Liver (tissue), 9 donors: ENCODE data around the gene RNF144B. TPM values are rescaled to one million over a fixed set of nuclear protein-coding genes. Genes with fewer than 3 reads are reported as not detected.

Experiments
- DNase-seq: peaks from one replicate; pipeline ENCODE4 v3.0.0-alpha.2; 2017; ENCODE audit warnings: low spot score
- H3K27ac ChIP-seq, 2 donors: one replicate each; pipeline ENCODE4 v1.7.0; 2013; ENCODE audit warnings: inconsistent platforms in 2 of 2, low read length in 2 of 2, control low read depth in 1 of 2, low read depth in 1 of 2, mild to moderate bottlenecking in 1 of 2
- H3K27me3 ChIP-seq, 4 donors: one replicate each; pipeline versions ENCODE4 v1.6.1 to v1.7.0; 2013; ENCODE audit warnings: low read length in 3 of 4, inconsistent platforms in 1 of 4, mild to moderate bottlenecking in 1 of 4, moderate library complexity in 1 of 4; ENCODE audit not compliant: control insufficient read depth in 4 of 4, insufficient read depth in 4 of 4
- H3K36me3 ChIP-seq, 4 donors: one replicate each; pipeline versions ENCODE4 v1.6.1 to v1.7.0; 2013; ENCODE audit warnings: low read length in 3 of 4, mild to moderate bottlenecking in 3 of 4, low read depth in 1 of 4, moderate library complexity in 1 of 4; ENCODE audit not compliant: control insufficient read depth in 4 of 4, insufficient read depth in 3 of 4
- H3K4me1 ChIP-seq, 4 donors: one replicate each; pipeline versions ENCODE4 v1.6.1 to v1.7.0; 2013; ENCODE audit warnings: low read length in 3 of 4, mild to moderate bottlenecking in 3 of 4, moderate library complexity in 1 of 4; ENCODE audit not compliant: control insufficient read depth in 4 of 4, insufficient read depth in 4 of 4
- H3K4me3 ChIP-seq, 3 donors: one replicate each; pipeline versions ENCODE4 v1.6.1 to v1.7.0; 2013; ENCODE audit warnings: low read length in 3 of 3, control low read depth in 1 of 3, low read depth in 1 of 3, mild to moderate bottlenecking in 1 of 3
- H3K9ac ChIP-seq, 2 donors: one replicate each; pipeline ENCODE4 v1.7.0; 2013; ENCODE audit warnings: low read length in 2 of 2, mild to moderate bottlenecking in 2 of 2, moderate library complexity in 2 of 2, control low read depth in 1 of 2, low read depth in 1 of 2
- H3K9me3 ChIP-seq, 4 donors: one replicate each; pipeline versions ENCODE4 v1.6.1 to v1.7.0; 2013; ENCODE audit warnings: low read length in 3 of 4; ENCODE audit not compliant: control insufficient read depth in 4 of 4
- CTCF ChIP-seq: fragments of 150-350 bp; IDR thresholded peaks from 2 replicates; pipeline ENCODE4 v1.5.1; 2017; ENCODE audit warnings: improper control_type of control experiment, low read depth, low read length; ENCODE audit not compliant: missing input control
- EGR1 ChIP-seq, 2 donors: IDR thresholded peaks; 2 replicates each; pipeline ENCODE4 v1.6.1; 2016 to 2018; ENCODE audit warnings: antibody characterized with exemption in 2 of 2, low read depth in 2 of 2
- GABPA ChIP-seq, 2 donors: IDR thresholded peaks in 1 of 2; conservative IDR thresholded peaks in 1 of 2; 2 replicates each; pipeline ENCODE4 v1.6.1; 2016; ENCODE audit warnings: antibody characterized with exemption in 2 of 2, mild to moderate bottlenecking in 1 of 2, moderate library complexity in 1 of 2
- HNF4A ChIP-seq, 2 donors: conservative IDR thresholded peaks; 2 replicates each; pipeline ENCODE4 v1.6.1; 2016; ENCODE audit warnings: antibody characterized with exemption in 2 of 2, mild to moderate bottlenecking in 2 of 2
- HNF4G ChIP-seq: IDR thresholded peaks from 2 replicates; pipeline ENCODE4 v1.6.1; 2016; ENCODE audit warnings: antibody characterized with exemption
- JUND ChIP-seq, 2 donors: IDR thresholded peaks; 2 replicates each; pipeline ENCODE4 v1.6.1; 2016; ENCODE audit warnings: antibody characterized with exemption in 2 of 2
- NR2F2 ChIP-seq: IDR thresholded peaks from 2 replicates; pipeline ENCODE4 v1.6.1; 2016; ENCODE audit warnings: antibody characterized with exemption
- RAD21 ChIP-seq, 2 donors: IDR thresholded peaks; 2 replicates each; pipeline ENCODE4 v1.6.1; 2016; ENCODE audit warnings: antibody characterized with exemption in 2 of 2, mild to moderate bottlenecking in 2 of 2
- SP1 ChIP-seq: IDR thresholded peaks from 2 replicates; pipeline ENCODE4 v1.6.1; 2018; ENCODE audit warnings: antibody characterized with exemption, mild to moderate bottlenecking
- TAF1 ChIP-seq: conservative IDR thresholded peaks from 2 replicates; pipeline ENCODE4 v1.6.1; 2016; ENCODE audit warnings: antibody characterized with exemption, mild to moderate bottlenecking
- ZBTB33 ChIP-seq: IDR thresholded peaks from 2 replicates; pipeline ENCODE4 v1.6.1; 2016; ENCODE audit warnings: antibody characterized with exemption
- WGBS: extraction: QIAGEN DNeasy Blood & Tissue Kit; methylation state at CpG from one replicate; pipeline ENCODE4 v1.1.7; 2013; 5-methylcytosine and 5-hydroxymethylcytosine counted together
- polyA plus RNA-seq, 2 donors: library from polyadenylated mRNA; stranded (reverse) in 1 of 2; unstranded in 1 of 2; fragments of 200-250 nt in 1 of 2; fragments of >200 nt in 1 of 2; fragmentation: Nextera tagmentation in 1 of 2; extraction: Ambion mirVana in 1 of 2; gene quantifications; one replicate each; pipeline versions ENCODE4 v1.2.1 to v1.2.3, GENCODE V29; 2013 to 2015
- total RNA-seq, 2 donors: library from RNA; depleted of rRNA; stranded (reverse); fragments of >200 nt; gene quantifications; one replicate each; pipeline ENCODE4 v1.2.3, GENCODE V29; 2014
- TF ChIP-seq, protein P1 (sequence below): IDR thresholded peaks from 2 replicates; pipeline ENCODE4 v1.6.1; 2016; ENCODE audit warnings: antibody characterized with exemption
- TF ChIP-seq, protein P2 (sequence below): IDR thresholded peaks from 2 replicates; pipeline ENCODE4 v1.6.1; 2016; ENCODE audit warnings: antibody characterized with exemption
- TF ChIP-seq, protein P3 (sequence below): IDR thresholded peaks from 2 replicates; pipeline ENCODE4 v1.6.1; 2016; ENCODE audit warnings: antibody characterized with exemption, mild to moderate bottlenecking
- donor health status: healthy.
- donor health status: healthy.
- donor health status: healthy.
- donor health status: healthy.
- donor health status: healthy.

RNF144B gene
- total and polyA plus RNA-seq, 4 donors: 3.0 to 15.1 (median 7.6) TPM

GRCh38 chr6:18441251-18441979 lies 54.3 kb downstream of the RNF144B start:
- peaks cover 0 to 8% (median 2%) of the 10 kb centered on the region in 4 donors for H3K4me1 ChIP-seq
- no peaks in the 10 kb centered on the region for H3K9me3 ChIP-seq
- 73% methylated on average over 3 of the region's 3 CpGs for WGBS
- no peaks in the 10 kb centered on the region for H3K27me3 ChIP-seq
- no peak for DNase-seq
- H3K4me3 ChIP-seq: no peak overlapping the region
- peaks cover 0 to 2% (median under 1%) of the 10 kb centered on the region in 4 donors for H3K36me3 ChIP-seq
- no peak overlapping the region for H3K27ac ChIP-seq
- TF ChIP-seq ZBTB33: no peak
- no peak for TF ChIP-seq NR2F2
- no peak overlapping the region for H3K9ac ChIP-seq

DNA sequence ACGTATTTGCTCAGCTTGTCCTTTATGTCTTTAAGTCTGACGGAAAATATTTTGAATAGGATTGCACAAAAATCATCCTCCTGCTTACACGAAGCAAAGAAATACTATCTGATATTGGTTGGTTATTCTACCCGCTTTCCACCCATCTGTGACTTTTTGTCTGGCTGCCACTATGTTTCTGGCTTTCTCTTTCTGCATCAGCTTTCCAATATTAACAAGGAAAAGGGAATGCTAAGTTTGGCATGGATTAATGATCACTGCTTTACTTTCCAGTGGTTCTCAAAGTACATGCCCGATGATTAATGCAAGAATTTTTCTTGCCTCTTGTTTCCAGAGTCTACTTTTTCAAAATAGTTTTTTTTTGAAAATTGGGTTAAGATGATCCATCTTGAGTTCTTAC lies 57.0 kb downstream of the RNF144B start:
- Histone ChIP-seq H3K36me3 (peaks cover 0 to 1% (median 0%) of the 10 kb centered on the region in 4 donors), H3K9me3 (no peaks in the 10 kb centered on the region), H3K4me1 (peaks cover 0 to 30% (median 3%) of the 10 kb centered on the region in 4 donors), H3K27ac (no peak overlapping the region), H3K4me3 (no peak overlapping the region), H3K27me3 (no peaks in the 10 kb centered on the region), H3K9ac (no peak overlapping the region)
- DNase-seq: no peak
- TF ChIP-seq, protein P1, sequence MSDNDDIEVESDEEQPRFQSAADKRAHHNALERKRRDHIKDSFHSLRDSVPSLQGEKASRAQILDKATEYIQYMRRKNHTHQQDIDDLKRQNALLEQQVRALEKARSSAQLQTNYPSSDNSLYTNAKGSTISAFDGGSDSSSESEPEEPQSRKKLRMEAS: no peak
- TF ChIP-seq, protein P2, sequence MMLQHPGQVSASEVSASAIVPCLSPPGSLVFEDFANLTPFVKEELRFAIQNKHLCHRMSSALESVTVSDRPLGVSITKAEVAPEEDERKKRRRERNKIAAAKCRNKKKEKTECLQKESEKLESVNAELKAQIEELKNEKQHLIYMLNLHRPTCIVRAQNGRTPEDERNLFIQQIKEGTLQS: no peak
- TF ChIP-seq SP1: no peak
- TF ChIP-seq CTCF: no peak
- WGBS: 81% methylated on average over 5 of the region's 5 CpGs

- Histone ChIP-seq H3K27me3 (no peaks in the 10 kb centered on the region), H3K27ac (no peak overlapping the region), H3K4me3 (no peak overlapping the region), H3K4me1 (peaks cover 0 to 30% (median 3%) of the 10 kb centered on the region in 4 donors), H3K36me3 (no peaks in the 10 kb centered on the region), H3K9me3 (no peaks in the 10 kb centered on the region), H3K9ac (no peak overlapping the region)
- 90% methylated on average over 1 of the region's 1 CpG for WGBS
- DNase-seq: no peak
- TF ChIP-seq HNF4G (no peak), CTCF (no peak), JUND (IDR thresholded peaks at IDR 0.05) (no peak), TAF1 (no peak), NR2F2 (no peak), GABPA (IDR thresholded peaks at IDR 0.05 in 1 of 2, conservative IDR thresholded peaks at IDR 0.05 in 1 of 2) (no peak), HNF4A (conservative IDR thresholded peaks at IDR 0.05) (no peak), RAD21 (IDR thresholded peaks at IDR 0.05) (no peak), EGR1 (IDR thresholded peaks at IDR 0.05; ENCODE audit: low read depth in 2 of 2) (no peak)
- TF ChIP-seq, protein P3, sequence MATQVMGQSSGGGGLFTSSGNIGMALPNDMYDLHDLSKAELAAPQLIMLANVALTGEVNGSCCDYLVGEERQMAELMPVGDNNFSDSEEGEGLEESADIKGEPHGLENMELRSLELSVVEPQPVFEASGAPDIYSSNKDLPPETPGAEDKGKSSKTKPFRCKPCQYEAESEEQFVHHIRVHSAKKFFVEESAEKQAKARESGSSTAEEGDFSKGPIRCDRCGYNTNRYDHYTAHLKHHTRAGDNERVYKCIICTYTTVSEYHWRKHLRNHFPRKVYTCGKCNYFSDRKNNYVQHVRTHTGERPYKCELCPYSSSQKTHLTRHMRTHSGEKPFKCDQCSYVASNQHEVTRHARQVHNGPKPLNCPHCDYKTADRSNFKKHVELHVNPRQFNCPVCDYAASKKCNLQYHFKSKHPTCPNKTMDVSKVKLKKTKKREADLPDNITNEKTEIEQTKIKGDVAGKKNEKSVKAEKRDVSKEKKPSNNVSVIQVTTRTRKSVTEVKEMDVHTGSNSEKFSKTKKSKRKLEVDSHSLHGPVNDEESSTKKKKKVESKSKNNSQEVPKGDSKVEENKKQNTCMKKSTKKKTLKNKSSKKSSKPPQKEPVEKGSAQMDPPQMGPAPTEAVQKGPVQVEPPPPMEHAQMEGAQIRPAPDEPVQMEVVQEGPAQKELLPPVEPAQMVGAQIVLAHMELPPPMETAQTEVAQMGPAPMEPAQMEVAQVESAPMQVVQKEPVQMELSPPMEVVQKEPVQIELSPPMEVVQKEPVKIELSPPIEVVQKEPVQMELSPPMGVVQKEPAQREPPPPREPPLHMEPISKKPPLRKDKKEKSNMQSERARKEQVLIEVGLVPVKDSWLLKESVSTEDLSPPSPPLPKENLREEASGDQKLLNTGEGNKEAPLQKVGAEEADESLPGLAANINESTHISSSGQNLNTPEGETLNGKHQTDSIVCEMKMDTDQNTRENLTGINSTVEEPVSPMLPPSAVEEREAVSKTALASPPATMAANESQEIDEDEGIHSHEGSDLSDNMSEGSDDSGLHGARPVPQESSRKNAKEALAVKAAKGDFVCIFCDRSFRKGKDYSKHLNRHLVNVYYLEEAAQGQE: no peak
- TF ChIP-seq, protein P2: no peak
Observed at GRCh38 chr6:18445228-18445627, 58.1 kb downstream of the RNF144B start.
